ENCODE measurements around the gene CIAO2A. TPM values are rescaled to one million over a fixed set of nuclear protein-coding genes. Genes with fewer than 3 reads are reported as not detected.
"Not testable (repeated sequence)": the region's sequence is repeated elsewhere in the genome, so short reads cannot be mapped to it uniquely, and the experiment has no call there.

The CIAO2A gene
- total and polyA plus RNA-seq, 5 experiments from 2014 or later = 27.5 to 84.8 (median 54.8) TPM

- not testable (repeated sequence) for H3K27me3 Mint-ChIP-seq, DNase-seq, ATAC-seq, H3K9me3 Mint-ChIP-seq
- H3K36me3 Mint-ChIP-seq = peaks cover 8 to 39% (median 10%) of the 10 kb centered on the region in 3 donors
- H3K27ac Mint-ChIP-seq = peak overlapping the region in 8 of 10 donors; percentile 17 to 65 (median 54)
- H3K4me1 Mint-ChIP-seq = peaks cover 24 to 72% (median 55%) of the 10 kb centered on the region in 4 donors
- H3K4me3 Mint-ChIP-seq = peak overlapping the region in 3 of 10 donors; percentile 0 to 40 (median 26)
- POLR2A ChIA-PET = interaction anchor here (0.9 kb wide), 1 partner anchor 581 kb away, joined by 4 read pairs; no protein-coding TSS in a partner anchor
Measured at GRCh38 chr15:64110108-64110701, 16.6 kb upstream of the CIAO2A start.

- ATAC-seq = no peak
- Mint-ChIP-seq H3K36me3 (peaks cover 2 to 22% (median 2%) of the 10 kb centered on the region in 3 donors), H3K27ac (peak overlapping the region in 4 of 10 donors; percentile 19 to 70 (median 36)), H3K4me1 (peaks cover 28 to 79% (median 61%) of the 10 kb centered on the region in 4 donors), H3K9me3 (peaks cover 0 to 2% (median 0%) of the 10 kb centered on the region in 9 donors), H3K27me3 (no peaks in the 10 kb centered on the region), H3K4me3 (no peak overlapping the region)
- no peak for DNase-seq
- POLR2A ChIA-PET = no interaction called here
Measured at GRCh38 chr15:64107337-64107736, 13.7 kb upstream of the CIAO2A start.

- H3K4me3 Mint-ChIP-seq = no peak overlapping the region
- H3K27me3 Mint-ChIP-seq = no peaks in the 10 kb centered on the region
- DNase-seq (no peak), ATAC-seq (no peak)
- H3K36me3 Mint-ChIP-seq = peaks cover 3 to 20% (median 3%) of the 10 kb centered on the region in 3 donors
- peaks cover 0 to 2% (median 0%) of the 10 kb centered on the region in 9 donors for H3K9me3 Mint-ChIP-seq
- peak overlapping the region in 2 of 10 donors; percentile 40 to 53 for H3K27ac Mint-ChIP-seq
- H3K4me1 Mint-ChIP-seq = peaks cover 18 to 73% (median 53%) of the 10 kb centered on the region in 4 donors
- POLR2A ChIA-PET = interaction anchor here (0.7 kb wide), 1 partner anchor 60 kb away, joined by 4 read pairs; no protein-coding TSS in a partner anchor
Measured at GRCh38 chr15:64105113-64105704, 11.6 kb upstream of the CIAO2A start.

- Mint-ChIP-seq H3K27ac (no peak overlapping the region), H3K27me3 (no peaks in the 10 kb centered on the region), H3K36me3 (peaks cover 3 to 21% (median 5%) of the 10 kb centered on the region in 3 donors), H3K4me3 (no peak overlapping the region), H3K9me3 (peaks cover 0 to 2% (median 0%) of the 10 kb centered on the region in 9 donors), H3K4me1 (peaks cover 22 to 79% (median 63%) of the 10 kb centered on the region in 4 donors)
- POLR2A ChIA-PET = interaction anchor here (1.2 kb wide), 1 partner anchor 9 kb away, joined by 3 read pairs; the partner anchor contains the start of gene CIAO2A
- ATAC-seq (no peak), DNase-seq (no peak)
Measured at GRCh38 chr15:64102497-64102896, 8.9 kb upstream of the CIAO2A start.

- ATAC-seq (no peak), DNase-seq (no peak)
- POLR2A ChIA-PET = no interaction called here
- Mint-ChIP-seq H3K27me3 (no peaks in the 10 kb centered on the region), H3K9me3 (peaks cover 0 to 2% (median 0%) of the 10 kb centered on the region in 9 donors), H3K36me3 (peaks cover 3 to 18% (median 5%) of the 10 kb centered on the region in 3 donors), H3K4me3 (no peak overlapping the region), H3K4me1 (peaks cover 21 to 80% (median 65%) of the 10 kb centered on the region in 4 donors), H3K27ac (peak overlapping the region in 3 of 10 donors; percentile 27 to 62 (median 43))
Measured at GRCh38 chr15:64100958-64101357, 7.3 kb upstream of the CIAO2A start.

GRCh38 chr15:64099379-64099778, 5.7 kb upstream of the CIAO2A start:
- Mint-ChIP-seq H3K27me3 (no peaks in the 10 kb centered on the region), H3K4me1 (peaks cover 23 to 86% (median 76%) of the 10 kb centered on the region in 4 donors), H3K4me3 (no peak overlapping the region), H3K36me3 (peaks cover 3 to 20% (median 5%) of the 10 kb centered on the region in 3 donors), H3K27ac (peak overlapping the region in 1 of 10 donors; percentile 14), H3K9me3 (peaks cover 0 to 2% (median 0%) of the 10 kb centered on the region in 9 donors)
- ATAC-seq (no peak), DNase-seq (no peak)
- POLR2A ChIA-PET = interaction anchor here (0.9 kb wide), 1 partner anchor 64 kb away, joined by 3 read pairs; the partner anchor contains the start of gene PPIB

- Mint-ChIP-seq H3K4me3 (peak overlapping the region; percentile 93 to 100 (median 97)), H3K4me1 (peaks cover 33 to 92% (median 89%) of the 10 kb centered on the region in 4 donors), H3K9me3 (no peaks in the 10 kb centered on the region), H3K27ac (peak overlapping the region; percentile 94 to 100 (median 100)), H3K27me3 (no peaks in the 10 kb centered on the region), H3K36me3 (peaks cover 0 to 7% (median 2%) of the 10 kb centered on the region in 3 donors)
- POLR2A ChIA-PET = interaction anchor here (0.9 to 1.6 kb wide), 3 partner anchors 56 to 1772 kb away, joined by 3 to 6 read pairs (median 3); partner anchors contain the start of gene RAB11A
- DNase-seq (peak in 3 of 10 donors; percentile 5 to 16 (median 15)), ATAC-seq (no peak)
Measured at GRCh38 chr15:64096668-64097384, 3.2 kb upstream of the CIAO2A start.

- Mint-ChIP-seq H3K4me3 (peak within 1 kb of the TSS; percentile 93 to 100 (median 97)), H3K27me3 (no peaks in the 10 kb centered on the region), H3K36me3 (peaks cover 0 to 5% (median 2%) of the 10 kb centered on the region in 3 donors), H3K27ac (peak within 1 kb of the TSS; percentile 94 to 100 (median 100)), H3K4me1 (peaks cover 33 to 86% (median 83%) of the 10 kb centered on the region in 4 donors), H3K9me3 (no peaks in the 10 kb centered on the region)
- POLR2A ChIA-PET = interaction anchor here (0.6 to 3.6 kb wide), 14 partner anchors 8 to 1773 kb away, joined by 3 to 27 read pairs (median 4); partner anchors contain the start of genes PPIB, RAB11A, SNX22 and TRIP4
- DNase-seq = peak; percentile 92 to 97 (median 94)
- peak; percentile 71 to 76 for ATAC-seq
Measured at GRCh38 chr15:64095795-64096667, 2.4 kb upstream of the CIAO2A start, which contains the start of gene SNX1. TSS of gene SNX1 (plus strand) at chr15:64095982. CDS start at chr15:64096014, 32 bp downstream.

- DNase-seq = no peak
- H3K27ac Mint-ChIP-seq = peak overlapping the region; percentile 94 to 100 (median 100)
- no peaks in the 10 kb centered on the region for H3K27me3 Mint-ChIP-seq
- H3K4me1 Mint-ChIP-seq = peaks cover 37 to 91% (median 84%) of the 10 kb centered on the region in 4 donors
- no peak for ATAC-seq
- H3K36me3 Mint-ChIP-seq = peaks cover 0 to 9% (median 2%) of the 10 kb centered on the region in 3 donors
- POLR2A ChIA-PET = interaction anchor here (0.6 to 3.6 kb wide), 14 partner anchors 9 to 904 kb away, joined by 3 to 27 read pairs (median 4); partner anchors contain the start of genes PPIB, SNX22, TRIP4 and USP3
- H3K4me3 Mint-ChIP-seq = peak overlapping the region; percentile 93 to 100 (median 97)
- H3K9me3 Mint-ChIP-seq = no peaks in the 10 kb centered on the region
Measured at GRCh38 chr15:64095431-64095794, 1.8 kb upstream of the CIAO2A start.

- Mint-ChIP-seq H3K36me3 (peaks cover 4 to 26% (median 6%) of the 10 kb centered on the region in 3 donors), H3K4me3 (peak overlapping the region; percentile 93 to 100 (median 97)), H3K27me3 (no peaks in the 10 kb centered on the region), H3K27ac (peak overlapping the region; percentile 94 to 100 (median 100)), H3K9me3 (no peaks in the 10 kb centered on the region), H3K4me1 (peaks cover 41 to 85% (median 75%) of the 10 kb centered on the region in 4 donors)
- POLR2A ChIA-PET = interaction anchor here (0.6 to 3.6 kb wide), 16 partner anchors 9 to 901 kb away, joined by 3 to 27 read pairs (median 4); partner anchors contain the start of genes PPIB, TRIP4 and USP3
- peak in 9 of 10 donors; percentile 2 to 59 (median 16) for DNase-seq
- ATAC-seq = peak in 1 of 2 donors; percentile 0
Measured at GRCh38 chr15:64092864-64093626, 593 bp downstream of the CIAO2A start.
